ENCODE data around the gene CD300A.

The CD300A gene

GRCh38 chr17:74446551-74447500 lies 19.6 kb upstream of the CD300A start:
- no peak for DNase-seq (ENCODE audit: low spot score)
- no CpG with 5 or more reads among the region's 31 CpGs for WGBS, 2 donors (ENCODE audit: extremely low coverage in 2 of 2, insufficient read length in 2 of 2, insufficient replicate concordance in 1 of 2)

GRCh38 chr17:74447628-74448159 lies 18.7 kb upstream of the CD300A start:
- H3K27me3 ChIP-seq (ENCODE audit: control insufficient read depth in 3 of 3, insufficient read depth in 3 of 3, low read depth in 1 of 3, low read length in 3 of 3), result peaks cover 0 to 15% (median 4%) of the 10 kb centered on the region in 3 experiments
- no peak overlapping the region for H3K14ac ChIP-seq (ENCODE audit: low read length)
- H3K27ac ChIP-seq (replicated peaks; ENCODE audit: low read length), result no peak overlapping the region
- H3K23ac ChIP-seq (ENCODE audit: low read depth, low read length, poor library complexity), result no peak overlapping the region
- H3K9me3 ChIP-seq (replicated peaks in 1 of 2; ENCODE audit: control insufficient read depth in 2 of 2, insufficient read depth in 1 of 2, low read depth in 1 of 2, low read length in 2 of 2), result no peaks in the 10 kb centered on the region
- no peak overlapping the region for H2BK120ac ChIP-seq (ENCODE audit: low read depth, low read length)
- H3K9ac ChIP-seq (ENCODE audit: low read depth, low read length, poor library complexity), result peak overlapping the region; percentile 15
- H3K4me1 ChIP-seq (ENCODE audit: control insufficient read depth in 2 of 2, insufficient read depth in 1 of 2, low read depth in 1 of 2, low read length in 2 of 2), result peaks cover 9 to 14% of the 10 kb centered on the region in 2 donors
- no peak overlapping the region for H2BK5ac ChIP-seq (ENCODE audit: low read length)
- H2BK12ac ChIP-seq (ENCODE audit: low read length), result no peak overlapping the region
- H4K91ac ChIP-seq (ENCODE audit: low read depth, low read length, poor library complexity), result no peak overlapping the region
- no peak for DNase-seq (ENCODE audit: low spot score)
- no peak overlapping the region for H3K4ac ChIP-seq (ENCODE audit: low read length)
- no peak overlapping the region for H2BK15ac ChIP-seq (ENCODE audit: low read length)
- no peak overlapping the region for H3K18ac ChIP-seq (ENCODE audit: low read length)
- H3K79me1 ChIP-seq (ENCODE audit: low read depth, low read length), result peaks cover 2% of the 10 kb centered on the region
- H3K4me3 ChIP-seq (ENCODE audit: low read length in 2 of 2), result no peak overlapping the region
- no peak overlapping the region for H4K8ac ChIP-seq (ENCODE audit: low read depth, low read length)
- peaks cover 0 to 13% of the 10 kb centered on the region in 2 donors for H3K36me3 ChIP-seq (replicated peaks in 1 of 2; ENCODE audit: control insufficient read depth in 2 of 2, insufficient read depth in 2 of 2, low read length in 2 of 2)
- no CpG with 5 or more reads among the region's 11 CpGs for WGBS, 2 donors (ENCODE audit: extremely low coverage in 2 of 2, insufficient read length in 2 of 2, insufficient replicate concordance in 1 of 2)
- H3K4me2 ChIP-seq (ENCODE audit: insufficient read depth, low read length, poor library complexity, severe bottlenecking), result no peak overlapping the region
- H2AK5ac ChIP-seq (ENCODE audit: low read depth, low read length), result no peak overlapping the region
- no peak overlapping the region for H2AFZ ChIP-seq (ENCODE audit: low read length)

More at GRCh38 chr17:74446551-74447500, 19.6 kb upstream of the CD300A start:
- H3K27me3 ChIP-seq (ENCODE audit: control insufficient read depth in 3 of 3, insufficient read depth in 3 of 3, low read depth in 1 of 3, low read length in 3 of 3), result peaks cover 0 to 7% (median 0%) of the 10 kb centered on the region in 3 experiments
- peak overlapping the region; percentile 21 for H2AK5ac ChIP-seq (ENCODE audit: low read depth, low read length)
- H3K4ac ChIP-seq (ENCODE audit: low read length), result no peak overlapping the region
- H3K4me1 ChIP-seq (ENCODE audit: control insufficient read depth in 2 of 2, insufficient read depth in 1 of 2, low read depth in 1 of 2, low read length in 2 of 2), result peaks cover 6 to 17% of the 10 kb centered on the region in 2 donors
- no peak overlapping the region for H3K4me3 ChIP-seq (ENCODE audit: low read length in 2 of 2)
- H3K23ac ChIP-seq (ENCODE audit: low read depth, low read length, poor library complexity), result no peak overlapping the region
- H3K9ac ChIP-seq (ENCODE audit: low read depth, low read length, poor library complexity), result no peak overlapping the region
- H2BK120ac ChIP-seq (ENCODE audit: low read depth, low read length), result peak overlapping the region; percentile 43
- H2BK5ac ChIP-seq (ENCODE audit: low read length), result peak overlapping the region; percentile 57
- no peak overlapping the region for H3K27ac ChIP-seq (replicated peaks; ENCODE audit: low read length)
- H3K9me3 ChIP-seq (replicated peaks in 1 of 2; ENCODE audit: control insufficient read depth in 2 of 2, insufficient read depth in 1 of 2, low read depth in 1 of 2, low read length in 2 of 2), result no peaks in the 10 kb centered on the region
- H2BK12ac ChIP-seq (ENCODE audit: low read length), result no peak overlapping the region
- H3K18ac ChIP-seq (ENCODE audit: low read length), result peak overlapping the region; percentile 13
- H2BK15ac ChIP-seq (ENCODE audit: low read length), result no peak overlapping the region
- H2AFZ ChIP-seq (ENCODE audit: low read length), result no peak overlapping the region
- H3K4me2 ChIP-seq (ENCODE audit: insufficient read depth, low read length, poor library complexity, severe bottlenecking), result no peak overlapping the region
- H4K91ac ChIP-seq (ENCODE audit: low read depth, low read length, poor library complexity), result no peak overlapping the region
- H3K79me1 ChIP-seq (ENCODE audit: low read depth, low read length), result peaks cover 2% of the 10 kb centered on the region
- no peak overlapping the region for H4K8ac ChIP-seq (ENCODE audit: low read depth, low read length)
- no peak overlapping the region for H3K14ac ChIP-seq (ENCODE audit: low read length)
- peaks cover 0 to 13% of the 10 kb centered on the region in 2 donors for H3K36me3 ChIP-seq (replicated peaks in 1 of 2; ENCODE audit: control insufficient read depth in 2 of 2, insufficient read depth in 2 of 2, low read length in 2 of 2)

DNA sequence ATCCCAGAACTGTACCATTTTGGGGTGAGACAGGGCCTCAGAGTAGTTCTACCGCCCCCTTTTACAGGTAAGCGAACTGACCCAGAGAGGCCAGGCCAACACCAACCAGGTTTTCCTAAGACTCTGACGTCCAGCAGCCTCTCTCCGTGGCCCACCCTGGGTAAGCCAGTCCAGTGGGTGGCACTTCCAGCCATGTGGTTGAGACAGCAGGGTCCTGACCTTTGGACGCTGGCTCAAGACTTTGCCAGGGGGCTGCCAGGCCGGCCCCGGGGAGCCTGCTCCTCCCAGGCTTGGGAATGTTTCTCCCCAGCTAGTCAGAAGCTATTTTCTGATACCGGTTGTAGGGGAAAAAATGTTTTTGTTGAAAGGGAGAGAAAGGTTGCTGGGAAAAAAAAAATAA lies 17.7 kb upstream of the CD300A start:
- no peak for DNase-seq (ENCODE audit: low spot score)
- no peak overlapping the region for H2BK15ac ChIP-seq (ENCODE audit: low read length)
- H2BK12ac ChIP-seq (ENCODE audit: low read length), result no peak overlapping the region
- H3K23ac ChIP-seq (ENCODE audit: low read depth, low read length, poor library complexity), result no peak overlapping the region
- H3K9ac ChIP-seq (ENCODE audit: low read depth, low read length, poor library complexity), result no peak overlapping the region
- H3K27ac ChIP-seq (replicated peaks; ENCODE audit: low read length), result no peak overlapping the region
- no peak overlapping the region for H2BK5ac ChIP-seq (ENCODE audit: low read length)
- H3K36me3 ChIP-seq (replicated peaks in 1 of 2; ENCODE audit: control insufficient read depth in 2 of 2, insufficient read depth in 2 of 2, low read length in 2 of 2), result peaks cover 0 to 13% of the 10 kb centered on the region in 2 donors
- no peak overlapping the region for H2AK5ac ChIP-seq (ENCODE audit: low read depth, low read length)
- H3K79me1 ChIP-seq (ENCODE audit: low read depth, low read length), result peaks cover 2% of the 10 kb centered on the region
- H4K91ac ChIP-seq (ENCODE audit: low read depth, low read length, poor library complexity), result no peak overlapping the region
- H4K8ac ChIP-seq (ENCODE audit: low read depth, low read length), result no peak overlapping the region
- H3K9me3 ChIP-seq (replicated peaks in 1 of 2; ENCODE audit: control insufficient read depth in 2 of 2, insufficient read depth in 1 of 2, low read depth in 1 of 2, low read length in 2 of 2), result no peaks in the 10 kb centered on the region
- H3K4me2 ChIP-seq (ENCODE audit: insufficient read depth, low read length, poor library complexity, severe bottlenecking), result no peak overlapping the region
- no peak overlapping the region for H2BK120ac ChIP-seq (ENCODE audit: low read depth, low read length)
- H3K4me3 ChIP-seq (ENCODE audit: low read length in 2 of 2), result no peak overlapping the region
- no peak overlapping the region for H3K18ac ChIP-seq (ENCODE audit: low read length)
- H3K27me3 ChIP-seq (ENCODE audit: control insufficient read depth in 3 of 3, insufficient read depth in 3 of 3, low read depth in 1 of 3, low read length in 3 of 3), result peaks cover 0 to 25% (median 14%) of the 10 kb centered on the region in 3 experiments
- no peak overlapping the region for H2AFZ ChIP-seq (ENCODE audit: low read length)
- H3K4me1 ChIP-seq (ENCODE audit: control insufficient read depth in 2 of 2, insufficient read depth in 1 of 2, low read depth in 1 of 2, low read length in 2 of 2), result peaks cover 13 to 15% of the 10 kb centered on the region in 2 donors
- H3K14ac ChIP-seq (ENCODE audit: low read length), result no peak overlapping the region
- 100% methylated on average over 1 of the region's 8 CpGs; no CpG with 5 or more reads in 1 of the 2 donors for WGBS, 2 donors (ENCODE audit: extremely low coverage in 2 of 2, insufficient read length in 2 of 2, insufficient replicate concordance in 1 of 2)
- H3K4ac ChIP-seq (ENCODE audit: low read length), result no peak overlapping the region

DNA sequence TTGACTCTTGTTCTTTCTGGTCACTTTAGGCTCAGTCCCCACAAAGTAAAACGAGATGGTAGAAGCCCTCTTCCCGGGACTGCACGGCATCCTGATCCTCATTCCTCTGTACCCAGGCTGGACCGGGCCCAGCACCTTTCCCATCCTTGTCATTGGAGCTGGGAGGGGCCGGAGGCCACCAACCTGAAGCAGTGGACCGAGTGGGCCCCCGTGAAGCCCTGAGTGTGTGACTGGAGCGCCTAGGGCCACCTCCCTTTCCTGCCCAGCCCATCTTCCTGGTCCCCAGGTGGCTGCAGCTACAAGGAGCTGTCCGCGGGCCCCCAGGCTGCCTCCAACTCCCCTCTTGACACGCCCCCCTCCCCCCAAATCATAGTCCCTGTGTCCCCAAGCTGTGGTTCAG lies 17.1 kb upstream of the CD300A start:
- no CpG with 5 or more reads among the region's 11 CpGs for WGBS, 2 donors (ENCODE audit: extremely low coverage in 2 of 2, insufficient read length in 2 of 2, insufficient replicate concordance in 1 of 2)

More for the DNA sequence above, 17.1 kb upstream of the CD300A start:
- Histone ChIP-seq H2BK12ac (ENCODE audit: low read length) (no peak overlapping the region), H2BK5ac (ENCODE audit: low read length) (no peak overlapping the region), H3K4ac (ENCODE audit: low read length) (no peak overlapping the region), H2AFZ (ENCODE audit: low read length) (no peak overlapping the region), H3K18ac (ENCODE audit: low read length) (peak overlapping the region; percentile 80), H3K23ac (ENCODE audit: low read depth, low read length, poor library complexity) (no peak overlapping the region), H3K4me2 (ENCODE audit: insufficient read depth, low read length, poor library complexity, severe bottlenecking) (no peak overlapping the region), H3K4me3 (ENCODE audit: low read length in 2 of 2) (no peak overlapping the region), H3K27ac (replicated peaks; ENCODE audit: low read length) (no peak overlapping the region), H3K9me3 (replicated peaks in 1 of 2; ENCODE audit: control insufficient read depth in 2 of 2, insufficient read depth in 1 of 2, low read depth in 1 of 2, low read length in 2 of 2) (no peaks in the 10 kb centered on the region), H3K27me3 (ENCODE audit: control insufficient read depth in 3 of 3, insufficient read depth in 3 of 3, low read depth in 1 of 3, low read length in 3 of 3) (peaks cover 0 to 26% (median 14%) of the 10 kb centered on the region in 3 experiments), H3K14ac (ENCODE audit: low read length) (no peak overlapping the region), H3K36me3 (replicated peaks in 1 of 2; ENCODE audit: control insufficient read depth in 2 of 2, insufficient read depth in 2 of 2, low read length in 2 of 2) (peaks cover 0 to 13% of the 10 kb centered on the region in 2 donors), H2BK15ac (ENCODE audit: low read length) (no peak overlapping the region), H3K79me1 (ENCODE audit: low read depth, low read length) (peaks cover 2% of the 10 kb centered on the region), H2AK5ac (ENCODE audit: low read depth, low read length) (no peak overlapping the region), H2BK120ac (ENCODE audit: low read depth, low read length) (no peak overlapping the region), H4K8ac (ENCODE audit: low read depth, low read length) (no peak overlapping the region), H3K9ac (ENCODE audit: low read depth, low read length, poor library complexity) (no peak overlapping the region), H3K4me1 (ENCODE audit: control insufficient read depth in 2 of 2, insufficient read depth in 1 of 2, low read depth in 1 of 2, low read length in 2 of 2) (peaks cover 10 to 12% of the 10 kb centered on the region in 2 donors), H4K91ac (ENCODE audit: low read depth, low read length, poor library complexity) (no peak overlapping the region)
- DNase-seq (ENCODE audit: low spot score), result no peak
